GM18909 (cell line): Measurements from ENCODE around the gene AMDHD2.

Source experiments
- ATAC-seq: cut with Tn5 transposase; IDR thresholded peaks from one replicate; pipeline ENCODE4 v1.9.1; 2021; ENCODE audit warnings: mild to moderate bottlenecking; ENCODE audit not compliant: unreplicated experiment, poor library complexity

AMDHD2 gene

GRCh38 chr16:2482708-2483534 lies 37.2 kb upstream of the AMDHD2 start:
- no peak for ATAC-seq

GRCh38 chr16:2483939-2484897 lies 36.0 kb upstream of the AMDHD2 start:
- ATAC-seq, result no peak

GRCh38 chr16:2484898-2485508 lies 35.2 kb upstream of the AMDHD2 start:
- ATAC-seq, result no peak

- no peak for ATAC-seq
Observed at GRCh38 chr16:2485811-2486507, 34.2 kb upstream of the AMDHD2 start.

GRCh38 chr16:2486645-2487516 lies 33.3 kb upstream of the AMDHD2 start:
- peak; percentile 73 for ATAC-seq

GRCh38 chr16:2487517-2487842 lies 32.7 kb upstream of the AMDHD2 start:
- ATAC-seq, result no peak

- ATAC-seq, result no peak
Observed at GRCh38 chr16:2487903-2488531, 32.2 kb upstream of the AMDHD2 start.

GRCh38 chr16:2489581-2489980 lies 30.6 kb upstream of the AMDHD2 start:
- no peak for ATAC-seq

- no peak for ATAC-seq
Observed at GRCh38 chr16:2490190-2491105, 29.7 kb upstream of the AMDHD2 start.

- ATAC-seq, result no peak
Observed at GRCh38 chr16:2492292-2492691, 27.9 kb upstream of the AMDHD2 start.

- no peak for ATAC-seq
Observed at GRCh38 chr16:2493605-2494004, 26.6 kb upstream of the AMDHD2 start.

- no peak for ATAC-seq
Observed at GRCh38 chr16:2494616-2495015, 25.6 kb upstream of the AMDHD2 start.

GRCh38 chr16:2495041-2495440 lies 25.1 kb upstream of the AMDHD2 start:
- no peak for ATAC-seq

- ATAC-seq, result no peak
Observed at GRCh38 chr16:2496223-2497115, 23.7 kb upstream of the AMDHD2 start.

GRCh38 chr16:2497116-2497630 lies 23.0 kb upstream of the AMDHD2 start:
- no peak for ATAC-seq

GRCh38 chr16:2497695-2498484 lies 22.3 kb upstream of the AMDHD2 start:
- no peak for ATAC-seq
